ENCODE results near the gene PANK4.

GRCh38 chr1:2480236-2480985, 46.0 kb downstream of the PANK4 start:
- no peak for TF ChIP-seq CTCF (IDR thresholded peaks at IDR 0.05; ENCODE audit: insufficient read depth, low read depth, low read length)
- TF ChIP-seq EZH2 (IDR thresholded peaks at IDR 0.05; ENCODE audit: insufficient read depth, low read length), result no peak
